ENCODE results near the gene CORO2B.

The CORO2B gene

GRCh38 chr15:68593341-68593740 lies 14.5 kb downstream of the CORO2B start:
- no peak for DNase-seq
- Histone ChIP-seq H3K27ac (no peak overlapping the region), H3K27me3 (replicated peaks) (no peaks in the 10 kb centered on the region), H3K4me3 (ENCODE audit: low read depth, low read length) (no peak overlapping the region), H3K36me3 (replicated peaks) (no peaks in the 10 kb centered on the region)
- no peak for TF ChIP-seq CTCF (IDR thresholded peaks at IDR 0.05; ENCODE audit: low read depth, low read length, missing control alignments)
- in situ Hi-C loops (cut with HindIII; ENCODE audit: low pct_ligation_motif_present, low sequenced_read_pairs), result no loop called here

- no peak for TF ChIP-seq CTCF (IDR thresholded peaks at IDR 0.05; ENCODE audit: low read depth, low read length, missing control alignments)
- DNase-seq, result no peak
- in situ Hi-C loops (cut with HindIII; ENCODE audit: low pct_ligation_motif_present, low sequenced_read_pairs), result no loop called here
- Histone ChIP-seq H3K36me3 (replicated peaks) (no peaks in the 10 kb centered on the region), H3K27ac (no peak overlapping the region), H3K27me3 (replicated peaks) (no peaks in the 10 kb centered on the region), H3K4me3 (ENCODE audit: low read depth, low read length) (no peak overlapping the region)
Observed at GRCh38 chr15:68593828-68594532, 15.2 kb downstream of the CORO2B start.

GRCh38 chr15:68594533-68595259 lies 15.9 kb downstream of the CORO2B start:
- Histone ChIP-seq H3K4me3 (ENCODE audit: low read depth, low read length) (no peak overlapping the region), H3K27me3 (replicated peaks) (no peaks in the 10 kb centered on the region), H3K36me3 (replicated peaks) (no peaks in the 10 kb centered on the region), H3K27ac (no peak overlapping the region)
- no peak for TF ChIP-seq CTCF (IDR thresholded peaks at IDR 0.05; ENCODE audit: low read depth, low read length, missing control alignments)
- in situ Hi-C loops (cut with HindIII; ENCODE audit: low pct_ligation_motif_present, low sequenced_read_pairs), result no loop called here
- DNase-seq, result no peak

- no peaks in the 10 kb centered on the region for H3K27me3 ChIP-seq (replicated peaks)
Observed at GRCh38 chr15:68595260-68595564, 16.4 kb downstream of the CORO2B start.

GRCh38 chr15:68595761-68596160 lies 17.0 kb downstream of the CORO2B start:
- Histone ChIP-seq H3K27me3 (replicated peaks) (no peaks in the 10 kb centered on the region), H3K27ac (no peak overlapping the region), H3K36me3 (replicated peaks) (no peaks in the 10 kb centered on the region), H3K4me3 (ENCODE audit: low read depth, low read length) (no peak overlapping the region)
- no peak for TF ChIP-seq CTCF (IDR thresholded peaks at IDR 0.05; ENCODE audit: low read depth, low read length, missing control alignments)
- no peak for DNase-seq
- in situ Hi-C loops (cut with HindIII; ENCODE audit: low pct_ligation_motif_present, low sequenced_read_pairs), result no loop called here

More at GRCh38 chr15:68595260-68595564, 16.4 kb downstream of the CORO2B start:
- DNase-seq, result no peak
- no peak for TF ChIP-seq CTCF (IDR thresholded peaks at IDR 0.05; ENCODE audit: low read depth, low read length, missing control alignments)
- Histone ChIP-seq H3K4me3 (ENCODE audit: low read depth, low read length) (no peak overlapping the region), H3K36me3 (replicated peaks) (no peaks in the 10 kb centered on the region), H3K27ac (no peak overlapping the region)
- in situ Hi-C loops (cut with HindIII; ENCODE audit: low pct_ligation_motif_present, low sequenced_read_pairs), result no loop called here
